Loucy (cell line): ENCODE measurements around the gene GPHN.

Experiments used
- H2AFZ ChIP-seq: fragments of 200-600 bp; sonication (generic); 2 replicates; pipeline ENCODE4 v1.6.0; 2016; ENCODE audit warnings: antibody characterized with exemption, mild to moderate bottlenecking, low read length, moderate library complexity
- H3F3A ChIP-seq: fragments of 200-600 bp; 2 replicates; pipeline ENCODE4 v1.6.0; 2016; ENCODE audit warnings: antibody characterized with exemption, low read depth, mild to moderate bottlenecking
- H3K27me3 ChIP-seq: fragments of 200-600 bp; sonication (generic); 2 replicates; pipeline ENCODE4 v1.6.1; 2014; ENCODE audit warnings: low read length, mild to moderate bottlenecking; ENCODE audit not compliant: insufficient read depth, poor library complexity, severe bottlenecking
- H3K36me3 ChIP-seq: fragments of 200-600 bp; sonication (generic); 2 replicates; pipeline ENCODE4 v1.6.1; 2016; ENCODE audit warnings: low read length; ENCODE audit not compliant: insufficient read depth
- H3K4me1 ChIP-seq: fragments of 200-600 bp; sonication (generic); 2 replicates; pipeline ENCODE4 v1.5.1; 2014; ENCODE audit warnings: low read length, mild to moderate bottlenecking; ENCODE audit not compliant: insufficient read depth, poor library complexity, severe bottlenecking
- H3K4me2 ChIP-seq: fragments of 200-600 bp; sonication (generic); 2 replicates; pipeline ENCODE4 v1.6.0; 2014; ENCODE audit warnings: antibody characterized with exemption, low read length, low read depth, mild to moderate bottlenecking; ENCODE audit not compliant: poor library complexity, severe bottlenecking
- H3K4me3 ChIP-seq: fragments of 200-600 bp; sonication (generic); 2 replicates; pipeline ENCODE4 v1.5.1; 2014; ENCODE audit warnings: low read length, mild to moderate bottlenecking, mixed read lengths; ENCODE audit not compliant: poor library complexity, severe bottlenecking
- H3K79me2 ChIP-seq: fragments of 200-600 bp; sonication (generic); 2 replicates; pipeline ENCODE4 v1.6.1; 2014; ENCODE audit warnings: low read length; ENCODE audit not compliant: insufficient read depth
- H3K9ac ChIP-seq: fragments of 200-600 bp; sonication (generic); 2 replicates; pipeline ENCODE4 v1.6.0; 2014; ENCODE audit warnings: mild to moderate bottlenecking, low read depth, low read length, moderate library complexity; ENCODE audit not compliant: poor library complexity, severe bottlenecking
- H3K9me2 ChIP-seq: fragments of 200-600 bp; sonication (generic); replicated peaks from 2 replicates; pipeline ENCODE4 v1.6.1; 2016; ENCODE audit warnings: low read depth, low read length, mixed read lengths
- H3K9me3 ChIP-seq: fragments of 200-600 bp; sonication (generic); 2 replicates; pipeline ENCODE4 v1.6.1; 2014; ENCODE audit warnings: mild to moderate bottlenecking, antibody characterized with exemption, low read length, low read depth; ENCODE audit not compliant: insufficient read depth
- H4K20me1 ChIP-seq: fragments of 200-600 bp; sonication (generic); 2 replicates; pipeline ENCODE4 v1.6.0; 2014; ENCODE audit warnings: antibody characterized with exemption, low read length, mild to moderate bottlenecking; ENCODE audit not compliant: insufficient read depth, poor library complexity, severe bottlenecking
- EZH2phosphoT487 ChIP-seq: fragments of 200-600 bp; IDR thresholded peaks from 2 replicates; pipeline ENCODE4 v1.6.1; 2018; ENCODE audit warnings: antibody characterized with exemption, mild to moderate bottlenecking, moderate library complexity, borderline replicate concordance
- TF ChIP-seq, protein P1 (sequence below): fragments of 200-600 bp; sonication (generic); conservative IDR thresholded peaks from 2 replicates; pipeline ENCODE4 v1.5.1; 2014; ENCODE audit warnings: mild to moderate bottlenecking, antibody characterized with exemption, low read length

Gene GPHN

DNA sequence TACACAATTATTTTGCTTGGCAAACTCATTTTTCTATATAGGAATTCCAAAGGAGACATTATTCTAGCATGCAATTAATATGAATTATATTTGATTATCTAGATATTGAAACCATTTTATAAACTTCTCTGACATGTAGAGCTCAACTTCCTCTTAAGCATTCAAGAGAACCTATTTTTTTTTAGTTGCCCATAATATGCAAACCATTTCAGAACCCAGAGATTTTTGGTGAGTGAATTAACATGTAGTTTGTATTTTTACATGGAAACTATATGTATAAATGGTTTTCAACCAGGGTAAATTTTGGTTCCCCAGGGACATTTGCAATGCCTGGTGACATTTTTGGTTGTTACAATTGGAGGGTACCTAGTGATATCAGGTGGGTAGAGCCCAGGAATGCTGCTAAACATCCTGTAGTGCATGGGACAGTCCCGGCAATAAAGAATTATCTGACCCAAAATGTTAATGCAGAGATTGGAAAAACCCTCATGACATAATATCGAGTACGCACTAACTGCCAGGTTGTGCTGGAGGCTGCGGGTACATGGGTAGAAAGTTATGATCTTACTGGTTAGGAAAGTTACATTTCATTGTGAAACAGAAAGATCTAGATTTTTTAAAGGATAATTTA, 342.4 kb downstream of the GPHN start:
- no peaks in the 10 kb centered on the region for H3F3A ChIP-seq
- H4K20me1 ChIP-seq: no peaks in the 10 kb centered on the region
- no peak overlapping the region for H2AFZ ChIP-seq
- H3K4me3 ChIP-seq: no peak overlapping the region
- TF ChIP-seq EZH2phosphoT487: no peak
- TF ChIP-seq, protein P1, sequence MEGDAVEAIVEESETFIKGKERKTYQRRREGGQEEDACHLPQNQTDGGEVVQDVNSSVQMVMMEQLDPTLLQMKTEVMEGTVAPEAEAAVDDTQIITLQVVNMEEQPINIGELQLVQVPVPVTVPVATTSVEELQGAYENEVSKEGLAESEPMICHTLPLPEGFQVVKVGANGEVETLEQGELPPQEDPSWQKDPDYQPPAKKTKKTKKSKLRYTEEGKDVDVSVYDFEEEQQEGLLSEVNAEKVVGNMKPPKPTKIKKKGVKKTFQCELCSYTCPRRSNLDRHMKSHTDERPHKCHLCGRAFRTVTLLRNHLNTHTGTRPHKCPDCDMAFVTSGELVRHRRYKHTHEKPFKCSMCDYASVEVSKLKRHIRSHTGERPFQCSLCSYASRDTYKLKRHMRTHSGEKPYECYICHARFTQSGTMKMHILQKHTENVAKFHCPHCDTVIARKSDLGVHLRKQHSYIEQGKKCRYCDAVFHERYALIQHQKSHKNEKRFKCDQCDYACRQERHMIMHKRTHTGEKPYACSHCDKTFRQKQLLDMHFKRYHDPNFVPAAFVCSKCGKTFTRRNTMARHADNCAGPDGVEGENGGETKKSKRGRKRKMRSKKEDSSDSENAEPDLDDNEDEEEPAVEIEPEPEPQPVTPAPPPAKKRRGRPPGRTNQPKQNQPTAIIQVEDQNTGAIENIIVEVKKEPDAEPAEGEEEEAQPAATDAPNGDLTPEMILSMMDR: no peak
- H3K9ac ChIP-seq: no peak overlapping the region
- H3K27me3 ChIP-seq: no peaks in the 10 kb centered on the region
- no peaks in the 10 kb centered on the region for H3K4me1 ChIP-seq
- no peaks in the 10 kb centered on the region for H3K9me3 ChIP-seq
- H3K9me2 ChIP-seq: no peaks in the 10 kb centered on the region
- H3K4me2 ChIP-seq: no peak overlapping the region
- no peaks in the 10 kb centered on the region for H3K36me3 ChIP-seq
- no peaks in the 10 kb centered on the region for H3K79me2 ChIP-seq

DNA sequence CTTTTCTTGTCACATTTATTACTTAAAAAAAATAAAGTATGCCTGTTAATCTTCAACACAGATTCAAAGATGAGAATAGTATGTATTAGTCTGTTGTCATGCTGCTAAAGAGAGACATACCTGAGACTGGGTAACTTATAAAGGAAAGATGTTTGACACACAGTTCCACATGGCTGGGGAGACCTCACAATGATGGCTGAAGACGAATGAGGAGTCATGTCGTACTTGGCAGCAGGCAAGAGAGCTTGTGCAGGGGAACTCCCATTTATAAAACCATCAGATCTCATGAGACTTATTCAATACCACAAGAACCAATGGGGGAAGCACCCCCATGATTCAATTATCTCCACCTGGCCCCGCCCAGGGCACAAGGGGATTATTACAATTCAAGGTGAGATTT, 345.4 kb downstream of the GPHN start:
- Histone ChIP-seq H2AFZ (no peak overlapping the region), H3K4me3 (no peak overlapping the region), H3K4me1 (no peaks in the 10 kb centered on the region), H3K9ac (no peak overlapping the region), H3K36me3 (no peaks in the 10 kb centered on the region), H3F3A (no peaks in the 10 kb centered on the region), H4K20me1 (no peaks in the 10 kb centered on the region), H3K9me2 (no peaks in the 10 kb centered on the region), H3K4me2 (no peak overlapping the region), H3K27me3 (no peaks in the 10 kb centered on the region), H3K9me3 (no peaks in the 10 kb centered on the region), H3K79me2 (no peaks in the 10 kb centered on the region)
- TF ChIP-seq EZH2phosphoT487: no peak
- TF ChIP-seq, protein P1: no peak

DNA sequence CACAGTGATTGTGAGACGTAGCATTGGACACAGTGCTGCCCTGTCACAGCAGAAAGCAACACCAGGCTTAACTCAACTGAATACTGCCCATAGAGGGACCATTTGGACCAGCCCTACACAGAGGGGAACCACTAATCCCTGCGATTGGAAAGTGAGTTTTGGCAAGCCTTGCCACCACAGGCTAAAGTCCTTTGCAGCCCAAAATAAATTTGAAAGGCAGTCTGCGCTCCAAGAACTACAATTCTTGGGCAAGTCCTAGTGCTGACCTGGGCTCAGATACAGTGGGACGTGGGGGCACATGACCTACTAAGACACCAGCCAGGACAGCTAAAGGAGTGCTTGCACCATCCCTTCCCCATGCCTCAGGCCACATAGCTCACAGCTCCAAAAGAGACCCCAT, 349.9 kb downstream of the GPHN start:
- H2AFZ ChIP-seq: no peak overlapping the region
- no peaks in the 10 kb centered on the region for H3K79me2 ChIP-seq
- no peaks in the 10 kb centered on the region; the same call in 1 of the 2 replicates for H3K36me3 ChIP-seq
- no peak overlapping the region for H3K9ac ChIP-seq
- no peak overlapping the region for H3K4me3 ChIP-seq
- peaks cover 5% of the 10 kb centered on the region; the same call in 1 of the 2 replicates for H3K9me3 ChIP-seq
- H4K20me1 ChIP-seq: no peaks in the 10 kb centered on the region
- TF ChIP-seq EZH2phosphoT487: no peak
- H3K4me2 ChIP-seq: no peak overlapping the region
- no peaks in the 10 kb centered on the region for H3K9me2 ChIP-seq
- no peaks in the 10 kb centered on the region for H3K4me1 ChIP-seq
- no peaks in the 10 kb centered on the region for H3F3A ChIP-seq
- H3K27me3 ChIP-seq: no peaks in the 10 kb centered on the region

DNA sequence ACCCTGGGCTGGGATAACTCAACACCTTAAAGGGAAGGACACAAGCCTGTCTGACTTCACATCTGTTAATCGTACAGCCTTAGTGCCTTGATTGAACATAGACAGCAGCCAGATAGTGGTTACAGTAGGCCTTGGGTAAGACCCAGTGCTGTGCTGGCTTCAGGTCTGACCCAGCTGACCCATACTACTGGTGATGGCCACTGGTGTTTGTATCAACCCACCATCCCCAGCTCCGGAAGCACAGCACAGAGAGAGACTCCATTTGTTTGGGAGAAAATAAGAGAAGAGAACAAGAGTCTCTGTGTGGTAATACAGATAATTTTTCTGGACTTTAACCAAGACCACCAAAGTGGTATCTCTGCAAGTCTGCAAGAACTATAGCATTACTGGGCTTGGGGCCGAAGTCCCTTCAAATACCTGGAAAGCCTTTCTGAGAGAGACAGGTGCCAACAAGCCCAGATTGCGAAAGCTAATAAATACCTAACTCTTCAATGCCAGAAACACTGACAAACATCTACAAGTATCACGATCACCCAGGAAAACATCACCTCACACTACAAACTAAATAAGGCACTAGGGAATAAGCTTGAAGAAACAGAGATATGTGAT, 351.2 kb downstream of the GPHN start:
- Histone ChIP-seq H3F3A (no peaks in the 10 kb centered on the region), H3K4me3 (no peak overlapping the region), H4K20me1 (no peaks in the 10 kb centered on the region), H3K9ac (no peak overlapping the region), H3K4me1 (no peaks in the 10 kb centered on the region), H3K79me2 (no peaks in the 10 kb centered on the region), H3K27me3 (no peaks in the 10 kb centered on the region), H3K9me3 (peaks cover 5% of the 10 kb centered on the region; the same call in 1 of the 2 replicates), H2AFZ (no peak overlapping the region), H3K36me3 (no peaks in the 10 kb centered on the region; the same call in 1 of the 2 replicates), H3K4me2 (no peak overlapping the region), H3K9me2 (no peaks in the 10 kb centered on the region)
- TF ChIP-seq, protein P1: no peak
- no peak for TF ChIP-seq EZH2phosphoT487
